Thyroid gland (tissue), 4 donors: ENCODE results near the gene TRIM39.

Source experiments
- CTCF ChIP-seq, 6 experiments: fragments of 200-600 bp in 3 of 6; fragments of 450-650 bp in 3 of 6; sonication (generic) in 3 of 6; IDR thresholded peaks; one replicate each; pipeline ENCODE4 v1.5.1; 2016 to 2019; ENCODE audit warnings: antibody characterized with exemption in 6 of 6, mild to moderate bottlenecking in 2 of 6, inconsistent platforms in 1 of 6, moderate library complexity in 1 of 6
- POLR2A ChIP-seq, 2 donors: fragments of 450-650 bp; IDR thresholded peaks; one replicate each; pipeline ENCODE4 v1.6.1; 2017; ENCODE audit warnings: antibody characterized with exemption in 2 of 2, mild to moderate bottlenecking in 2 of 2, moderate library complexity in 1 of 2

- TF ChIP-seq CTCF (IDR thresholded peaks at IDR 0.05) = no peak
- TF ChIP-seq POLR2A (IDR thresholded peaks at IDR 0.05) = no peak
Observed at GRCh38 chr6:30325150-30325872, 1.4 kb upstream of the TRIM39 start.
